ENCODE results near the gene NAA60. TPM values are rescaled to one million over a fixed set of nuclear protein-coding genes. Genes with fewer than 3 reads are reported as not detected.
"Not testable (repeated sequence)": the region's sequence is repeated elsewhere in the genome, so short reads cannot be mapped to it uniquely, and the experiment has no call there.

Gene NAA60
- total and polyA plus RNA-seq, 7 experiments from 2014 or later = 38.7 to 63.7 (median 55.3) TPM

DNA sequence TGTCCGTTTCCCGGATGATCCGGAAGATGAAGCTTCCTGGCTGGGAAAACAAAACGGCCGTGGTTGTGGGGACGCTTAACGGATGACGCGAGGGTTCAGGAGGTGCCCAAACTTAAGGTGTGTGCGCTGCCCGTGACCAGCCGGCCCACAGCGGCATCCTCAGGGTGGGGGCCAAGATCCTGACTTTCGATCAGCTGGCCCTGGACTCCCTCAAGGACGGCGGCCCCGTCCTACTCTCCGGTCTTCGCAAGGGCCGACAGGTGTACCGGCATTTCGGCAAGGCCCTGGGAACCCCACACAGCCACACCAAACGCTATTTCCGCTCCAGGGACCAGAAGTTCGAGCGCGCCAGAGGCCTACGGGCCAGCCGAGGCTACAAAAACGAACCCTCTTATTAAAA lies 52.9 kb downstream of the NAA60 start:
- Mint-ChIP-seq H3K4me3 (no peak overlapping the region), H3K27me3 (no peaks in the 10 kb centered on the region), H3K27ac (peak overlapping the region in 1 of 9 donors; percentile 41), H3K4me1 (peaks cover 13 to 28% (median 16%) of the 10 kb centered on the region in 7 donors), H3K36me3 (peaks cover 0 to 2% (median 0%) of the 10 kb centered on the region in 5 donors), H3K9me3 (peaks cover 0 to 7% (median 0%) of the 10 kb centered on the region in 11 donors)
- DNase-seq (no peak), ATAC-seq (no peak)
- ChIA-PET CTCF (no interaction called here), POLR2A (no interaction called here)
- no peaks in the 10 kb centered on the region for H3K9me3 ChIP-seq (ENCODE audit: control insufficient read depth in 2 of 3, low read length in 3 of 3)
- H3K27ac ChIP-seq (ENCODE audit: low read depth, low read length) = no peak overlapping the region
- no peaks in the 10 kb centered on the region for H3K36me3 ChIP-seq (ENCODE audit: control insufficient read depth in 2 of 3, insufficient read depth in 3 of 3, low read length in 3 of 3)
- peaks cover 4 to 18% of the 10 kb centered on the region in 2 donors for H3K4me1 ChIP-seq (ENCODE audit: control insufficient read depth in 2 of 2, insufficient read depth in 2 of 2, low read length in 2 of 2)
- no peaks in the 10 kb centered on the region for H3K27me3 ChIP-seq (ENCODE audit: control insufficient read depth in 2 of 2, insufficient read depth in 2 of 2, low read length in 2 of 2)
- no peak overlapping the region for H3K4me3 ChIP-seq (ENCODE audit: low read length)
- intact Hi-C loops (cut with micrococcal nuclease) = no loop called here

DNA sequence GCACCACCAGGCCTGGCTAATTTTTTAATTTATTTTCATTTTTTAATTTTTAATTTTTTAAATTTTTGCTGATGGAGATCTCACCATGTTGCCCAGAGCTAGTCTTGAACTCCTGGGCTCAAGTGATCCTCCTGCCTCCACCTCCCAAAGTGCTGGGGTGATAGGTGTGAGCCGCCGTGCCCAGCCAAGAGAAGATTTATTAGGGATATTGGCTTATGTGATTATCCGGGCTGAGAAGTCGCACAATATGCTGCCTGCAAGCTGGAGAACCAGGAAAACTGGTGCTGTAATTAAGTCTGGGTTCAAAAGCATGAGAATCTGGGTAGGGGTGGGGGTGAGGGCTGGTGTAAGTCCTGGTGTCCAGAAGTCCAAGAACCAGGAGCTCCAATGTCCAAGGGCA lies 54.3 kb downstream of the NAA60 start:
- CTCF ChIA-PET = no interaction called here
- H3K4me3 Mint-ChIP-seq = no peak overlapping the region
- H3K4me1 Mint-ChIP-seq = peaks cover 22 to 36% (median 29%) of the 10 kb centered on the region in 7 donors

DNA sequence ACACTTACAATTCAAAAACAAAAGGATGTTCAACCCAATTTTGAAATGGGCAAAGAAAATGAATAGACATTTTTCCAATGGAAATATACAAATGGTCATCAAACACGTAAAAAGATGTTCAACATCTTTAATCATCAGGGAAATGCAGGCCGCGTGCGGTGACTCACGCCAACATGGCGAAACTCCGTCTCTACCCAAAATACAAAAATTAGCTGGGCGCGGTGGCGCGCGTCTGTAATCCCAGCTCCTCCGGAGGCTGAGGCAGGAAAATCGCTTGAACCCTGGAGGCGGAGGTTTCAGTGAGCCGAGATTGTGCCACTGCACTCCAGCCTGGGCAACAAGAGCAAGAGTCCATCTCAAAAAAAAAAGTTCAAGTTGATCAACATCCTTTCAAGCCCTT lies 55.5 kb downstream of the NAA60 start:
- H3K27ac Mint-ChIP-seq = peak overlapping the region in 7 of 9 donors; percentile 17 to 95 (median 72)
- Histone ChIP-seq H3K27ac (ENCODE audit: low read depth, low read length) (no peak overlapping the region), H3K9me3 (ENCODE audit: control insufficient read depth in 2 of 3, low read length in 3 of 3) (no peaks in the 10 kb centered on the region), H3K4me3 (ENCODE audit: low read length) (no peak overlapping the region), H3K36me3 (ENCODE audit: control insufficient read depth in 2 of 3, insufficient read depth in 3 of 3, low read length in 3 of 3) (no peaks in the 10 kb centered on the region), H3K4me1 (ENCODE audit: control insufficient read depth in 2 of 2, insufficient read depth in 2 of 2, low read length in 2 of 2) (peaks cover 22 to 40% of the 10 kb centered on the region in 2 donors), H3K27me3 (ENCODE audit: control insufficient read depth in 2 of 2, insufficient read depth in 2 of 2, low read length in 2 of 2) (no peaks in the 10 kb centered on the region)
- H3K4me1 Mint-ChIP-seq = peaks cover 25 to 47% (median 38%) of the 10 kb centered on the region in 7 donors
- intact Hi-C loops (cut with micrococcal nuclease) = no loop called here
- peaks cover 0 to 9% (median 0%) of the 10 kb centered on the region in 5 donors for H3K36me3 Mint-ChIP-seq
- no peaks in the 10 kb centered on the region for H3K27me3 Mint-ChIP-seq
- ChIA-PET POLR2A (interaction anchor here (0.7 to 1.5 kb wide), 5 partner anchors 15 to 556 kb away, joined by 3 to 5 read pairs (median 4); partner anchors contain the start of gene ZNF263), CTCF (interaction anchor here (0.7 to 1.0 kb wide), 2 partner anchors 42 to 291 kb away, joined by 3 read pairs; no protein-coding TSS in a partner anchor)
- no peak for ATAC-seq
- peak overlapping the region in 4 of 10 donors; percentile 17 to 51 (median 26) for H3K4me3 Mint-ChIP-seq
- no peak for DNase-seq
- H3K9me3 Mint-ChIP-seq = peaks cover 0 to 7% (median 0%) of the 10 kb centered on the region in 11 donors

More for the DNA sequence above, 54.3 kb downstream of the NAA60 start:
- Mint-ChIP-seq H3K27ac (peak overlapping the region in 5 of 9 donors; percentile 13 to 57 (median 51)), H3K9me3 (peaks cover 0 to 7% (median 0%) of the 10 kb centered on the region in 11 donors), H3K27me3 (no peaks in the 10 kb centered on the region), H3K36me3 (peaks cover 0 to 8% (median 0%) of the 10 kb centered on the region in 5 donors)
- Histone ChIP-seq H3K4me1 (ENCODE audit: control insufficient read depth in 2 of 2, insufficient read depth in 2 of 2, low read length in 2 of 2) (peaks cover 18 to 31% of the 10 kb centered on the region in 2 donors), H3K27me3 (ENCODE audit: control insufficient read depth in 2 of 2, insufficient read depth in 2 of 2, low read length in 2 of 2) (no peaks in the 10 kb centered on the region), H3K27ac (ENCODE audit: low read depth, low read length) (no peak overlapping the region), H3K9me3 (ENCODE audit: control insufficient read depth in 2 of 3, low read length in 3 of 3) (no peaks in the 10 kb centered on the region), H3K36me3 (ENCODE audit: control insufficient read depth in 2 of 3, insufficient read depth in 3 of 3, low read length in 3 of 3) (no peaks in the 10 kb centered on the region), H3K4me3 (ENCODE audit: low read length) (no peak overlapping the region)
- POLR2A ChIA-PET = interaction anchor here (0.7 kb wide), 2 partner anchors 31 to 186 kb away, joined by 3 read pairs; no protein-coding TSS in a partner anchor
- intact Hi-C loops (cut with micrococcal nuclease) = no loop called here
- DNase-seq (no peak), ATAC-seq (no peak)

DNA sequence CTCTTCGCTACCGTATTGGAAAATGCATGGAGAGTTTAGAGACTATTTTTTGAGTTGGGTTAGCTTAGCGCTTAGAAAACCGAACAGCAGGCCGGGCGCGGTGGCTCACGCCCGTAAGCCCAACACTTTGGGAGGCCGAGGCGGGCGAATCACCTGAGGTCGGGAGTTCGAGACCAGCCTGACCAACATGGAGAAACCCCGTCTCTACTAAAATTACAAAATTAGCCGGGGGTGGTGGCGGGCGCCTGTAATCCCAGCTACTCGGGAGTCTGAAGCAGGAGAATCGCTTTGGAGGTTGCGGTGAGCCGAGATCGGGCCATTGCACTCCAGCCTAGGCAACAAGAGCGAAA lies 57.9 kb downstream of the NAA60 start:
- Mint-ChIP-seq H3K4me1 (peaks cover 31 to 69% (median 59%) of the 10 kb centered on the region in 7 donors), H3K27ac (peak overlapping the region; percentile 90 to 98 (median 95)), H3K36me3 (peaks cover 5 to 24% (median 15%) of the 10 kb centered on the region in 5 donors), H3K4me3 (peak overlapping the region; percentile 85 to 96 (median 90))
- intact Hi-C loops (cut with micrococcal nuclease) = loop anchor here (2.0 to 10.0 kb wide), 8 partner anchors 237 to 1887 kb away; partner anchors contain the start of genes ZNF213 (in 2 of the 2), CRAMP1 (in 1 of the 2), HCFC1R1 (in 1 of the 2) and IFT140 (in 1 of the 2)
- POLR2A ChIA-PET = interaction anchor here (0.8 to 1.9 kb wide), 9 partner anchors 8 to 286 kb away, joined by 3 to 12 read pairs (median 4); partner anchors contain the start of genes TIGD7, ZNF174, ZNF75A and ZSCAN32
- H3K27me3 ChIP-seq (ENCODE audit: control insufficient read depth in 2 of 2, insufficient read depth in 2 of 2, low read length in 2 of 2); ATAC-seq; DNase-seq; H3K27me3 Mint-ChIP-seq; H3K9me3 Mint-ChIP-seq; H3K9me3 ChIP-seq (ENCODE audit: control insufficient read depth in 2 of 3, low read length in 3 of 3); H3K36me3 ChIP-seq (ENCODE audit: control insufficient read depth in 2 of 3, insufficient read depth in 3 of 3, low read length in 3 of 3): not testable (repeated sequence)
- peak overlapping the region; percentile 92 for H3K27ac ChIP-seq (ENCODE audit: low read depth, low read length)
- peaks cover 32 to 46% of the 10 kb centered on the region in 2 donors for H3K4me1 ChIP-seq (ENCODE audit: control insufficient read depth in 2 of 2, insufficient read depth in 2 of 2, low read length in 2 of 2)
- CTCF ChIA-PET = interaction anchor here (1.1 kb wide), 1 partner anchor 318 kb away, joined by 5 read pairs; no protein-coding TSS in a partner anchor
- H3K4me3 ChIP-seq (ENCODE audit: low read length) = peak overlapping the region; percentile 76

DNA sequence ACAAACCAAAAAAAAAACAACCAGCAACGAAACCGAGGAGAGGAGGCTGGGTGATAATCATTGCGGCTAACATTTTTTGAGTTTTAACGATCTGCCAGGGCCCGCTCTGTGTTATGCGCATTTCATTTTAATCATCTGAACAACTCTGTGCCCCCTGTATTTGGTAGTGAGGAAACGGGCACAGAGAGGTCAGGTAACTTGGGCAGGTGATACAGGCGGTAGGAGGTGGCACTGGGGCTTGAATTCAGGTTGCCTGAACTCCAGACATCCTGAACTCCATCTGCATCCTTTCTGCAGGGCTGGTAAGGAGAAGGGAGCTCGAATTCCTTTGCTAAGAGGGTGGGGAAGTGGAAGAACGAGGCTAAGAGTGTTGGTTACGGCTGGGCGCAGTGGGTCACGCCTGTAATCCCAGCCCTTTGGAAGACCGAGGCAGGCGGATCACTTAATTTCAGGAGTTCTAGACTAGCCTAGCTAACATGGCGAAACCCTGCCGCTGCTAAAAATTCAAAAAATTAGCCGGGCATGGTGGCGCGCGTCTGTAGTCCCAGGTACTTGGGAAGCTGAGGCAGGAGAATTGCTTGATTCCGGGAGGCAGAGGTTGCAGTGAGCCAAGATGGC lies 58.4 kb downstream of the NAA60 start:
- ATAC-seq = no peak
- Mint-ChIP-seq H3K27me3 (no peaks in the 10 kb centered on the region), H3K27ac (peak overlapping the region; percentile 62 to 98 (median 95)), H3K4me3 (peak overlapping the region; percentile 85 to 96 (median 90)), H3K4me1 (peaks cover 31 to 70% (median 59%) of the 10 kb centered on the region in 7 donors), H3K9me3 (peaks cover 0 to 7% (median 0%) of the 10 kb centered on the region in 11 donors), H3K36me3 (peaks cover 5 to 26% (median 15%) of the 10 kb centered on the region in 5 donors)
- Histone ChIP-seq H3K36me3 (ENCODE audit: control insufficient read depth in 2 of 3, insufficient read depth in 3 of 3, low read length in 3 of 3) (peaks cover 0 to 8% (median 0%) of the 10 kb centered on the region in 3 experiments), H3K27me3 (ENCODE audit: control insufficient read depth in 2 of 2, insufficient read depth in 2 of 2, low read length in 2 of 2) (no peaks in the 10 kb centered on the region), H3K4me3 (ENCODE audit: low read length) (peak overlapping the region; percentile 76), H3K27ac (ENCODE audit: low read depth, low read length) (peak overlapping the region; percentile 92), H3K4me1 (ENCODE audit: control insufficient read depth in 2 of 2, insufficient read depth in 2 of 2, low read length in 2 of 2) (peaks cover 32 to 46% of the 10 kb centered on the region in 2 donors), H3K9me3 (ENCODE audit: control insufficient read depth in 2 of 3, low read length in 3 of 3) (no peaks in the 10 kb centered on the region)
- DNase-seq = no peak
- POLR2A ChIA-PET = interaction anchor here (0.6 to 1.9 kb wide), 8 partner anchors 8 to 347 kb away, joined by 3 to 12 read pairs (median 3); partner anchors contain the start of genes ZNF174 and ZSCAN32
- CTCF ChIA-PET = interaction anchor here (1.1 kb wide), 1 partner anchor 319 kb away, joined by 5 read pairs; no protein-coding TSS in a partner anchor
- intact Hi-C loops (cut with micrococcal nuclease) = loop anchor here (2.0 to 10.0 kb wide), 8 partner anchors 237 to 1887 kb away; partner anchors contain the start of genes ZNF213 (in 2 of the 2), CRAMP1 (in 1 of the 2), HCFC1R1 (in 1 of the 2) and IFT140 (in 1 of the 2)

DNA sequence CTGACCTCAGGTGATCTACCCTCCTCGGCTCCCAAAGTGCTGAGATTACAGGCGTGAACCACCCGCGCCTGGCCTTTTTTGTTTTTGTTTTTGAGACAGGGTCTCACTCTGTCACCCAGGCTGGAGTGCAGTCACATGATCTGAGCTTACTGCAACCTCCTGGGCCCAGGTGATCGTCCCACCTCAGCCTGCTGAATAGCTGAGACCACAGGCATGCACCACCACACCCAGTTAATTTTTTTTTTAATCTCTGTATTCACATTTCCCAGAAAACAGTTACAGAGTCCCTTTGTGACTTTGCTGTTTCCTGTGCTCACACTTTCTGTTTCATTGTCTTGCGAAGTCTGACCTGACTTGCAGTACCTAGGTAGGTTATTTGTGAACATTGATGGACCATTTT lies 60.0 kb downstream of the NAA60 start:
- Histone ChIP-seq H3K36me3 (ENCODE audit: control insufficient read depth in 2 of 3, insufficient read depth in 3 of 3, low read length in 3 of 3) (peaks cover 0 to 11% (median 0%) of the 10 kb centered on the region in 3 experiments), H3K27me3 (ENCODE audit: control insufficient read depth in 2 of 2, insufficient read depth in 2 of 2, low read length in 2 of 2) (no peaks in the 10 kb centered on the region), H3K9me3 (ENCODE audit: control insufficient read depth in 2 of 3, low read length in 3 of 3) (no peaks in the 10 kb centered on the region), H3K4me1 (ENCODE audit: control insufficient read depth in 2 of 2, insufficient read depth in 2 of 2, low read length in 2 of 2) (peaks cover 40 to 47% of the 10 kb centered on the region in 2 donors), H3K4me3 (ENCODE audit: low read length) (peak overlapping the region; percentile 3), H3K27ac (ENCODE audit: low read depth, low read length) (peak overlapping the region; percentile 92)
- intact Hi-C loops (cut with micrococcal nuclease) = loop anchor here (5.0 to 10.0 kb wide), 4 partner anchors 429 to 1889 kb away; partner anchors contain the start of genes CRAMP1 (in 1 of the 2), HCFC1R1 (in 1 of the 2), IFT140 (in 1 of the 2) and THOC6 (in 1 of the 2)
- DNase-seq = peak in 8 of 9 donors; percentile 50 to 81 (median 70)
- H3K4me1 Mint-ChIP-seq = peaks cover 37 to 80% (median 67%) of the 10 kb centered on the region in 7 donors
- POLR2A ChIA-PET = interaction anchor here (0.6 to 1.4 kb wide), 5 partner anchors 18 to 345 kb away, joined by 3 to 5 read pairs (median 3); no protein-coding TSS in a partner anchor
- H3K27me3 Mint-ChIP-seq = no peaks in the 10 kb centered on the region
- peaks cover 11 to 34% (median 22%) of the 10 kb centered on the region in 5 donors for H3K36me3 Mint-ChIP-seq
- CTCF ChIA-PET = no interaction called here
- peaks cover 0 to 7% (median 0%) of the 10 kb centered on the region in 11 donors for H3K9me3 Mint-ChIP-seq
- peak; percentile 49 for ATAC-seq
- peak overlapping the region; percentile 90 to 98 (median 95) for H3K27ac Mint-ChIP-seq
- H3K4me3 Mint-ChIP-seq = peak overlapping the region; percentile 76 to 94 (median 84)

All from naive thymus-derived CD4-positive, alpha-beta T cell (primary cell).